ENCODE results near the gene ZNF460.

- TF ChIP-seq, protein P1, sequence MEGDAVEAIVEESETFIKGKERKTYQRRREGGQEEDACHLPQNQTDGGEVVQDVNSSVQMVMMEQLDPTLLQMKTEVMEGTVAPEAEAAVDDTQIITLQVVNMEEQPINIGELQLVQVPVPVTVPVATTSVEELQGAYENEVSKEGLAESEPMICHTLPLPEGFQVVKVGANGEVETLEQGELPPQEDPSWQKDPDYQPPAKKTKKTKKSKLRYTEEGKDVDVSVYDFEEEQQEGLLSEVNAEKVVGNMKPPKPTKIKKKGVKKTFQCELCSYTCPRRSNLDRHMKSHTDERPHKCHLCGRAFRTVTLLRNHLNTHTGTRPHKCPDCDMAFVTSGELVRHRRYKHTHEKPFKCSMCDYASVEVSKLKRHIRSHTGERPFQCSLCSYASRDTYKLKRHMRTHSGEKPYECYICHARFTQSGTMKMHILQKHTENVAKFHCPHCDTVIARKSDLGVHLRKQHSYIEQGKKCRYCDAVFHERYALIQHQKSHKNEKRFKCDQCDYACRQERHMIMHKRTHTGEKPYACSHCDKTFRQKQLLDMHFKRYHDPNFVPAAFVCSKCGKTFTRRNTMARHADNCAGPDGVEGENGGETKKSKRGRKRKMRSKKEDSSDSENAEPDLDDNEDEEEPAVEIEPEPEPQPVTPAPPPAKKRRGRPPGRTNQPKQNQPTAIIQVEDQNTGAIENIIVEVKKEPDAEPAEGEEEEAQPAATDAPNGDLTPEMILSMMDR (IDR thresholded peaks at IDR 0.05), result no peak
- TF ChIP-seq USF1 (IDR thresholded peaks at IDR 0.05; ENCODE audit: borderline replicate concordance, low read depth) (no peak), POLR2AphosphoS5 (IDR thresholded peaks at IDR 0.05; ENCODE audit: low read depth, low read length) (no peak), CHD2 (IDR thresholded peaks at IDR 0.05; ENCODE audit: low read length, partially characterized antibody) (no peak), EZH2phosphoT487 (IDR thresholded peaks at IDR 0.05; ENCODE audit: borderline replicate concordance, low read depth) (no peak), EP300 (IDR thresholded peaks at IDR 0.05; ENCODE audit: borderline replicate concordance in 1 of 2, low read depth in 1 of 2, low read length in 1 of 2) (no peak), RCOR1 (IDR thresholded peaks at IDR 0.05; ENCODE audit: low read length) (no peak)
These were observed 34.3 kb upstream of the ZNF460 start for GRCh38 chr19:57245959-57246358.

All from SK-N-SH (cell line).